Keratinocyte (primary cell): ENCODE data around the gene INO80. TPM values are rescaled to one million over a fixed set of nuclear protein-coding genes. Genes with fewer than 3 reads are reported as not detected.
"Not testable (repeated sequence)": the region's sequence is repeated elsewhere in the genome, so short reads cannot be mapped to it uniquely, and the experiment has no call there.

ENCODE experiments used
- DNase-seq: peaks from one replicate; pipeline ENCODE4 v3.0.0-alpha.2; 2011; ENCODE audit warnings: low read depth, missing footprints, low spot score
- FAIRE-seq: peaks from 2 replicates; lab custom pipeline; 2011; peaks lifted over from hg19 to GRCh38; lab: Jason Lieb, UNC
- H2AFZ ChIP-seq: 2 replicates; pipeline ENCODE4 v1.6.0; 2012; ENCODE audit warnings: low read length, control low read depth, inconsistent platforms; ENCODE audit not compliant: control insufficient read depth
- H3K27ac ChIP-seq: 2 replicates; pipeline ENCODE4 v1.5.1; 2011; ENCODE audit warnings: low read length; ENCODE audit not compliant: control insufficient read depth, insufficient read depth
- H3K27me3 ChIP-seq: 3 replicates; pipeline ENCODE4 v1.6.0; 2011; ENCODE audit warnings: low read length; ENCODE audit not compliant: control insufficient read depth, insufficient read depth; ENCODE audit errors: extremely low read depth
- H3K36me3 ChIP-seq, 2 experiments: 2 replicates in 1 of 2; 3 replicates in 1 of 2; pipeline ENCODE4 v1.5.1; 2011; ENCODE audit warnings: low read length in 2 of 2, mild to moderate bottlenecking in 1 of 2; ENCODE audit not compliant: control insufficient read depth in 2 of 2, insufficient read depth in 2 of 2; ENCODE audit errors: extremely low read depth in 1 of 2
- H3K4me1 ChIP-seq: 3 replicates; pipeline ENCODE4 v1.5.1; 2011; ENCODE audit warnings: low read length; ENCODE audit not compliant: control insufficient read depth, insufficient read depth; ENCODE audit errors: extremely low read depth
- H3K4me2 ChIP-seq: 3 replicates; pipeline ENCODE4 v1.6.0; 2011; ENCODE audit warnings: low read depth, low read length; ENCODE audit not compliant: control insufficient read depth, insufficient read depth; ENCODE audit errors: extremely low read depth
- H3K4me3 ChIP-seq, 3 experiments: fragments of 200-600 bp in 1 of 3; sonication (generic) in 1 of 3; 2 replicates in 2 of 3; 3 replicates in 1 of 3; pipeline ENCODE4 v1.5.1; 2011 to 2016; ENCODE audit warnings: low read length in 3 of 3, mild to moderate bottlenecking in 3 of 3, control low read depth in 2 of 3, inconsistent platforms in 1 of 3, low read depth in 1 of 3, mixed read lengths in 1 of 3, mixed run types in 1 of 3, moderate library complexity in 1 of 3; ENCODE audit not compliant: control insufficient read depth in 2 of 3, insufficient read depth in 2 of 3; ENCODE audit errors: extremely low read depth in 1 of 3
- H3K79me2 ChIP-seq: 2 replicates; pipeline ENCODE4 v1.6.0; 2012; ENCODE audit warnings: low read length; ENCODE audit not compliant: control insufficient read depth, insufficient read depth
- H3K9ac ChIP-seq: 3 replicates; pipeline ENCODE4 v1.6.0; 2011; ENCODE audit warnings: low read length; ENCODE audit not compliant: control insufficient read depth, insufficient read depth; ENCODE audit errors: extremely low read depth
- H3K9me1 ChIP-seq: 3 replicates; pipeline ENCODE4 v1.6.0; 2011; ENCODE audit warnings: low read length; ENCODE audit not compliant: control insufficient read depth, insufficient read depth; ENCODE audit errors: extremely low read depth
- H3K9me3 ChIP-seq: 2 replicates; pipeline ENCODE4 v1.5.1; 2012; ENCODE audit warnings: low read depth, low read length; ENCODE audit not compliant: control insufficient read depth
- H4K20me1 ChIP-seq: 3 replicates; pipeline ENCODE4 v1.6.0; 2011; ENCODE audit warnings: low read length; ENCODE audit not compliant: control insufficient read depth, insufficient read depth; ENCODE audit errors: extremely low read depth
- EZH2 ChIP-seq: IDR thresholded peaks from one replicate; pipeline ENCODE4 v1.6.1; 2012; ENCODE audit warnings: inconsistent platforms, mild to moderate bottlenecking, low read length, moderate library complexity
- dilution Hi-C: fragments of 300-500 bp; cut with MboI; formaldehyde crosslinking; loops from one replicate; pipeline ENCODE4 v1.7.0; 2020; ENCODE audit warnings: low sequenced_read_pairs; ENCODE audit not compliant: extremely low pct_ligation_motif_present
- polyA plus RNA-seq, 5 experiments: library from polyadenylated mRNA; depleted of rRNA in 3 of 5; stranded (reverse) in 3 of 5; stranded (forward) in 1 of 5; unstranded in 1 of 5; fragments of >200 nt; gene quantifications; 1 replicate in 1 of 5; 2 replicates in 3 of 5; 3 replicates in 1 of 5; pipeline versions ENCODE4 v1.2.1 to v1.2.3, GENCODE V29; 2011 to 2012; ENCODE audit warnings: missing spikeins in 2 of 5, low read depth in 1 of 5, low replicate concordance in 1 of 5
- TF ChIP-seq, protein P1 (sequence below), 3 experiments: IDR thresholded peaks in 1 of 3; conservative IDR thresholded peaks in 1 of 3; optimal IDR thresholded peaks in 1 of 3; 2 replicates in 2 of 3; 3 replicates in 1 of 3; pipeline versions ENCODE3 to v1.5.1; 2011; ENCODE audit warnings: low read length in 3 of 3, mild to moderate bottlenecking in 3 of 3, moderate library complexity in 2 of 3, control low read depth in 1 of 3, inconsistent platforms in 1 of 3; ENCODE audit not compliant: insufficient read depth in 2 of 3; ENCODE audit errors: extremely low read depth in 1 of 3

Gene INO80
- polyA plus RNA-seq, 1 donor (not counting 4 experiments of a cell fraction or from before 2014, with no cell fraction given): 10.3 TPM

DNA sequence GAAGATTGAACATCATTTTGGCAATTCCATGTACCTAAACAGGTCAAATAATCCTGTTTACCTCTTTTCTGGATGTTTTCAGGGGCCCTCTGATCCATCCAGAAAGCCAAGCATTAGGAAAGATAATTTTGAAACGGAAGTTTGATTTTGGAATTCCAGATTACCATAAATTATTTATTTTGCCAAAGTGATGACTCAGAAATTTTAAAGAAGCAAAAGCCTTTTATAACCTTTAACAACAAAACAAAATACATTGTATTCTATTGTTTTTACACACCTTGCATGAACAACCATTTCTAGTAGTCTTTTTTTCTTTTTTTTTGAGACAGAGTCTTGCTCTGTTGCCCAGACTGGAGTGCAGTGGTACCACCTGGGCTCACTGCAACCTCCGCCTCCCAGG is 32.0 kb upstream of the INO80 start:
- DNase-seq (no peak), FAIRE-seq (no peak)
- H3K27ac ChIP-seq: no peak overlapping the region
- no peak for TF ChIP-seq EZH2
- TF ChIP-seq, protein P1, sequence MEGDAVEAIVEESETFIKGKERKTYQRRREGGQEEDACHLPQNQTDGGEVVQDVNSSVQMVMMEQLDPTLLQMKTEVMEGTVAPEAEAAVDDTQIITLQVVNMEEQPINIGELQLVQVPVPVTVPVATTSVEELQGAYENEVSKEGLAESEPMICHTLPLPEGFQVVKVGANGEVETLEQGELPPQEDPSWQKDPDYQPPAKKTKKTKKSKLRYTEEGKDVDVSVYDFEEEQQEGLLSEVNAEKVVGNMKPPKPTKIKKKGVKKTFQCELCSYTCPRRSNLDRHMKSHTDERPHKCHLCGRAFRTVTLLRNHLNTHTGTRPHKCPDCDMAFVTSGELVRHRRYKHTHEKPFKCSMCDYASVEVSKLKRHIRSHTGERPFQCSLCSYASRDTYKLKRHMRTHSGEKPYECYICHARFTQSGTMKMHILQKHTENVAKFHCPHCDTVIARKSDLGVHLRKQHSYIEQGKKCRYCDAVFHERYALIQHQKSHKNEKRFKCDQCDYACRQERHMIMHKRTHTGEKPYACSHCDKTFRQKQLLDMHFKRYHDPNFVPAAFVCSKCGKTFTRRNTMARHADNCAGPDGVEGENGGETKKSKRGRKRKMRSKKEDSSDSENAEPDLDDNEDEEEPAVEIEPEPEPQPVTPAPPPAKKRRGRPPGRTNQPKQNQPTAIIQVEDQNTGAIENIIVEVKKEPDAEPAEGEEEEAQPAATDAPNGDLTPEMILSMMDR (optimal IDR thresholded peaks at IDR 0.05 in 1 of 3, IDR thresholded peaks at IDR 0.05 in 1 of 3, conservative IDR thresholded peaks at IDR 0.05 in 1 of 3; ENCODE audit: extremely low read depth in 1 of 3, insufficient read depth in 2 of 3, low read length in 3 of 3): no peak
- H2AFZ ChIP-seq: no peak overlapping the region
- no peak overlapping the region for H3K4me3 ChIP-seq
- dilution Hi-C loops: no loop called here
- no peaks in the 10 kb centered on the region for H3K9me3 ChIP-seq
- no peaks in the 10 kb centered on the region for H3K27me3 ChIP-seq
- no peaks in the 10 kb centered on the region for H3K9me1 ChIP-seq
- H3K9ac ChIP-seq: no peak overlapping the region
- H3K36me3 ChIP-seq: no peaks in the 10 kb centered on the region
- H3K4me2 ChIP-seq: no peak overlapping the region
- H3K79me2 ChIP-seq: no peaks in the 10 kb centered on the region
- H4K20me1 ChIP-seq: no peaks in the 10 kb centered on the region
- H3K4me1 ChIP-seq: peaks cover 18% of the 10 kb centered on the region

DNA sequence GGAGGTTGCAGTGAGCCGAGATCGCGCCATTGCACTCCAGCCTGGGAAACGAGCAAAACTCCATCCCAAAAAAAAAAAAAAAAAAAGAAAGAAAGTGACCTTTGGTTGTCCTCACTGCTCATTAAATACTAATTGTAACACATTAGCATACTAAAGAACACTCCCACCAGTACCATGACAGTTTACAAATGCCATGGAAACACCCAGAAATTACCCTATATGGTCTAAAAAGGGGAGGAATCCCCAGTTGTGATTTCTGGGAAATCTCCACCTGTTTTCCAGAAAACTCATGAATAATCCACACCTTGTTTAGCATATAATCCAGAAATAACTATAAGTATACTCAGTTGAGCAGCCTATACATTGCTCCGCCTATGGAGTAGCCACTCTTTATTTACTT is 23.5 kb upstream of the INO80 start:
- H3K27me3 ChIP-seq: no peaks in the 10 kb centered on the region
- no peak for DNase-seq
- peaks cover 6% of the 10 kb centered on the region for H3K4me1 ChIP-seq
- no peak overlapping the region for H2AFZ ChIP-seq
- no peak overlapping the region for H3K4me2 ChIP-seq
- dilution Hi-C loops: no loop called here
- H3K9me3 ChIP-seq: no peaks in the 10 kb centered on the region
- no peak overlapping the region for H3K4me3 ChIP-seq
- no peaks in the 10 kb centered on the region for H3K36me3 ChIP-seq
- H3K27ac ChIP-seq: peak overlapping the region; percentile 43
- H3K9me1 ChIP-seq: no peaks in the 10 kb centered on the region
- no peaks in the 10 kb centered on the region for H3K79me2 ChIP-seq
- H3K9ac ChIP-seq: no peak overlapping the region
- H4K20me1 ChIP-seq: no peaks in the 10 kb centered on the region
- no peak for FAIRE-seq
- no peak for TF ChIP-seq EZH2
- TF ChIP-seq, protein P1 (optimal IDR thresholded peaks at IDR 0.05 in 1 of 3, IDR thresholded peaks at IDR 0.05 in 1 of 3, conservative IDR thresholded peaks at IDR 0.05 in 1 of 3; ENCODE audit: extremely low read depth in 1 of 3, insufficient read depth in 2 of 3, low read length in 3 of 3): no peak

DNA sequence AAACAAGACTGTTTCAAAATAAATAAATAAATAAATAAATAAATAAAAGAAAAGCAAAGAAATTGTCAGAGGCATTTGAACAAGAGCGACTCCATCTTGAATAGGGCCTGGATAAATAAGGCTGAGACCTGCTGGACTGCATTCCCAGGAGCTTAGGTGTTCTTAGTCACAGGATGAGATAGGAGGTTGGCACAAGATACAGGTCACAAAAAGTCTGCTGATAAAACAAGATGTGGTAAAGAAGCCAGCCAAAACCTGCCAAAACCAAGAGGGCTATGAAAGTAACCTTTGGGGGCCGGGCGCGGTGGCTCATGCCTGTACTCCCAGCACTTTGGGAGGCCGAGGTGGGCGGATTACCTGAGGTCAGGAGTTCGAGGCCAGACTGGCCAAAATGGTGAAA is 23.0 kb upstream of the INO80 start:
- H3K9me1 ChIP-seq, H3K4me2 ChIP-seq, H3K9me3 ChIP-seq, H3K79me2 ChIP-seq, H3K4me3 ChIP-seq, H3K4me1 ChIP-seq, dilution Hi-C loops, H3K36me3 ChIP-seq, H3K9ac ChIP-seq, H3K27me3 ChIP-seq, H2AFZ ChIP-seq, H4K20me1 ChIP-seq: not testable (repeated sequence)
- H3K27ac ChIP-seq: peak overlapping the region; percentile 43
- DNase-seq: peak; percentile 81
- peak; percentile 89 for FAIRE-seq

DNA sequence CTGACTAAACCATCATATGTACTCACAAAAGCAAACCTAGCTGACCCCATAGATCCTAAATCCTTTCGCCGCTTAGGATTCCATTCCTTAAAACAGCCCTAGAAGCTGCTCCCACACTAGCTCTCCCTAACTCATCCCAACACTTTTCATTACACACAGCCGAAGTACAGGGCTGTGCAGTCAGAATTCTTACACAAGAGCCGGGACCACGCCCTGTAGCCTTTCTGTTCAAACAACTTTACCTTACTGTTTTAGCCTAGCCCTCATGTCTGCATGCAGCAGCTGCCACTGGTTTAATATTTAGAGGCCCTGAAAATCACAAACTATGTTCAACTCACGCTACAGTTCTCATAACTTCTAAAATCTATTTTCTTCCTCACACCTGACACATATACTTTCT is 19.5 kb upstream of the INO80 start:
- H3K79me2 ChIP-seq, DNase-seq, H3K27ac ChIP-seq, H3K27me3 ChIP-seq, H3K9ac ChIP-seq, H3K9me3 ChIP-seq, H3K4me3 ChIP-seq, H3K9me1 ChIP-seq, H3K36me3 ChIP-seq, H3K4me1 ChIP-seq, dilution Hi-C loops, H3K4me2 ChIP-seq, H4K20me1 ChIP-seq, H2AFZ ChIP-seq: not testable (repeated sequence)
- peak; percentile 13 for FAIRE-seq
